Hepatocyte (in vitro differentiated cells): ENCODE measurements around the gene MXD4. TPM values are rescaled to one million over a fixed set of nuclear protein-coding genes. Genes with fewer than 3 reads are reported as not detected.

Source experiments
- DNase-seq: peaks from one replicate; pipeline ENCODE4 v3.0.0-alpha.2; 2016; ENCODE audit warnings: low spot score
- H2AFZ ChIP-seq: fragments of 200-600 bp; sonication (generic); 2 replicates; pipeline ENCODE4 v1.6.0; 2016; ENCODE audit warnings: antibody characterized with exemption, mild to moderate bottlenecking
- H3K27ac ChIP-seq: fragments of 200-600 bp; sonication (generic); 2 replicates; pipeline ENCODE4 v1.5.1; 2016; ENCODE audit warnings: mild to moderate bottlenecking
- H3K27me3 ChIP-seq: fragments of 200-600 bp; sonication (generic); 2 replicates; pipeline ENCODE4 v1.6.1; 2016
- H3K36me3 ChIP-seq: fragments of 200-600 bp; sonication (generic); replicated peaks from 2 replicates; pipeline ENCODE4 v1.5.1; 2016; ENCODE audit warnings: low read depth; ENCODE audit not compliant: insufficient read depth
- H3K4me1 ChIP-seq: fragments of 200-600 bp; sonication (generic); 2 replicates; pipeline ENCODE4 v1.5.1; 2016; ENCODE audit warnings: mild to moderate bottlenecking, moderate library complexity; ENCODE audit not compliant: insufficient read depth
- H3K4me2 ChIP-seq: fragments of 200-600 bp; sonication (generic); 2 replicates; pipeline ENCODE4 v1.6.0; 2016
- H3K4me3 ChIP-seq: fragments of 200-600 bp; sonication (generic); 2 replicates; pipeline ENCODE4 v1.5.1; 2016; ENCODE audit warnings: mild to moderate bottlenecking
- H3K79me2 ChIP-seq: fragments of 200-600 bp; sonication (generic); 2 replicates; pipeline ENCODE4 v1.6.0; 2017; ENCODE audit warnings: mild to moderate bottlenecking
- H3K9me2 ChIP-seq: fragments of 200-600 bp; sonication (generic); replicated peaks from 2 replicates; pipeline ENCODE4 v1.6.0; 2017; ENCODE audit warnings: mild to moderate bottlenecking; ENCODE audit not compliant: insufficient read depth
- H3K9me3 ChIP-seq: fragments of 200-600 bp; sonication (generic); 2 replicates; pipeline ENCODE4 v1.5.1; 2016; ENCODE audit warnings: low read depth, mild to moderate bottlenecking
- H4K20me1 ChIP-seq: fragments of 200-600 bp; sonication (generic); 2 replicates; pipeline ENCODE4 v1.6.0; 2016; ENCODE audit warnings: mild to moderate bottlenecking; ENCODE audit not compliant: insufficient read depth, poor library complexity, severe bottlenecking
- CTCF ChIP-seq: fragments of 200-600 bp; sonication (generic); IDR thresholded peaks from 2 replicates; pipeline ENCODE4 v1.5.1; 2016; ENCODE audit warnings: antibody characterized with exemption, mild to moderate bottlenecking; ENCODE audit not compliant: poor library complexity
- EZH2 ChIP-seq: fragments of 200-600 bp; sonication (generic); IDR thresholded peaks from 2 replicates; pipeline ENCODE4 v1.6.1; 2016; ENCODE audit warnings: antibody characterized with exemption, mild to moderate bottlenecking, borderline replicate concordance
- EZH2phosphoT487 ChIP-seq: fragments of 200-600 bp; sonication (generic); IDR thresholded peaks from one replicate; pipeline ENCODE4 v1.6.1; 2018; ENCODE audit warnings: antibody characterized with exemption, mild to moderate bottlenecking, low read depth, moderate library complexity; ENCODE audit not compliant: unreplicated experiment, severe bottlenecking
- WGBS: methylation state at CpG from one replicate; pipeline ENCODE4 v1.1.6; 2016; ENCODE audit warnings: low lambda C conversion rate; ENCODE audit errors: missing lambda C conversion rate; 5-methylcytosine and 5-hydroxymethylcytosine counted together
- polyA plus RNA-seq: library from polyadenylated mRNA; unstranded; fragments of >200 nt; fragmentation: Nextera tagmentation; extraction: Ambion mirVana; gene quantifications from 2 replicates; pipeline ENCODE4 v1.2.1, GENCODE V29; 2016
- total RNA-seq: library from RNA; depleted of rRNA; stranded (reverse); fragments of >200 nt; gene quantifications from 2 replicates; pipeline ENCODE4 v1.2.3, GENCODE V29; 2014

Gene MXD4
- total and polyA plus RNA-seq, 2 experiments from 2014 or later: 56.7 to 127 TPM

DNA sequence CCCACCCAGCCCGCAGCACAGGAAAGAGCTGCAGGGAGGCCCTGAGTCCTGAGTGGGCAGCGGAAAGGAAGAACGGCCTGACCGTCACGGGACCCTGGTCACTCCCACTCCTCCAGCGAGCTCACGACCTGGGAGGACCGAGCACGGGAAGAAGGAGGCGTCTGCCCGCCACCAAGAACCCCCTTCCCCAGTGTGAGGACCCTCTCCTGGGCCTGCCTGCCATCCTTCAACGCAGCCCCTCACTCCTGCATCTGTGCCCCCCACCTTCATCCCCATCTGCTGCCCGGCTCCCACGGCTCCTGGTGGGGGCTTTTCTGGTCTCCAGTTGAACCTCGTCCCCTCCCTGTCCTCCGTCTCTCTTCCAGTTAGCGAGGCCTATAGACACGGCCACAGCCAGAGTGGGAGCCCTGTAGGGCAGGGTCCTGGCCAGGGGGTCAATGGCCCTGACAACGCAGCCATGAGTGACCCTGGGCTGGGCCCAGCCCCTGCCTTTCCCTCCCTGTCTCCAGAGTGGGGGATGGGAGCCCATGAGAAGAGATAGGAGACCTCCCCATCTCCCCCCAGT, 41.3 kb upstream of the MXD4 start:
- Histone ChIP-seq H2AFZ (no peak overlapping the region), H3K9me3 (no peaks in the 10 kb centered on the region), H3K79me2 (no peaks in the 10 kb centered on the region), H3K27me3 (no peaks in the 10 kb centered on the region), H3K27ac (no peak overlapping the region), H4K20me1 (no peaks in the 10 kb centered on the region), H3K4me1 (no peaks in the 10 kb centered on the region), H3K4me2 (no peak overlapping the region), H3K36me3 (no peaks in the 10 kb centered on the region), H3K9me2 (no peaks in the 10 kb centered on the region), H3K4me3 (no peak overlapping the region)
- DNase-seq: no peak
- 95% methylated on average over 19 of the region's 19 CpGs for WGBS
- no peak for TF ChIP-seq EZH2
- TF ChIP-seq EZH2phosphoT487: no peak
- no peak for TF ChIP-seq CTCF

- H3K27ac ChIP-seq: no peak overlapping the region
- no peaks in the 10 kb centered on the region for H3K4me1 ChIP-seq
- TF ChIP-seq EZH2phosphoT487 (no peak), EZH2 (no peak), CTCF (no peak)
- no peak for DNase-seq
- H4K20me1 ChIP-seq: no peaks in the 10 kb centered on the region
- no peaks in the 10 kb centered on the region for H3K79me2 ChIP-seq
- no peaks in the 10 kb centered on the region for H3K27me3 ChIP-seq
- no peaks in the 10 kb centered on the region for H3K9me2 ChIP-seq
- 96% methylated on average over 27 of the region's 28 CpGs for WGBS
- H2AFZ ChIP-seq: no peak overlapping the region
- no peak overlapping the region for H3K4me3 ChIP-seq
- H3K4me2 ChIP-seq: no peak overlapping the region
- H3K36me3 ChIP-seq: no peaks in the 10 kb centered on the region
- no peaks in the 10 kb centered on the region for H3K9me3 ChIP-seq
Measured at GRCh38 chr4:2302387-2303119, 40.6 kb upstream of the MXD4 start.

- no peak overlapping the region for H2AFZ ChIP-seq
- H3K4me3 ChIP-seq: no peak overlapping the region
- no peaks in the 10 kb centered on the region for H3K9me3 ChIP-seq
- H3K27me3 ChIP-seq: no peaks in the 10 kb centered on the region
- WGBS: 76% methylated on average over 19 of the region's 19 CpGs
- no peaks in the 10 kb centered on the region for H3K9me2 ChIP-seq
- H3K4me2 ChIP-seq: no peak overlapping the region
- no peaks in the 10 kb centered on the region for H3K79me2 ChIP-seq
- H4K20me1 ChIP-seq: no peaks in the 10 kb centered on the region
- H3K27ac ChIP-seq: no peak overlapping the region
- no peak for DNase-seq
- H3K4me1 ChIP-seq: no peaks in the 10 kb centered on the region
- no peaks in the 10 kb centered on the region for H3K36me3 ChIP-seq
- no peak for TF ChIP-seq EZH2
- no peak for TF ChIP-seq EZH2phosphoT487
- TF ChIP-seq CTCF: no peak
Measured at GRCh38 chr4:2301806-2302205, 39.9 kb upstream of the MXD4 start.
